CD4-positive, alpha-beta T cell treated with Interleukin-6 at 100 ng/mL for 8 hours (primary cell): Measurements from ENCODE around the gene ESYT3.
"Not testable (repeated sequence)": the region's sequence is repeated elsewhere in the genome, so short reads cannot be mapped to it uniquely, and the experiment has no call there.

ENCODE experiments used
- DNase-seq: peaks from one replicate; pipeline ENCODE4 v3.0.0-alpha.2; 2020; ENCODE audit warnings: mixed read lengths, low spot score

Gene ESYT3

GRCh38 chr3:138461896-138462295, 27.5 kb downstream of the ESYT3 start:
- DNase-seq = no peak

GRCh38 chr3:138463724-138464490, 29.5 kb downstream of the ESYT3 start:
- no peak for DNase-seq

- no peak for DNase-seq
Measured at GRCh38 chr3:138464491-138464860, 30.1 kb downstream of the ESYT3 start.

- no peak for DNase-seq
Measured at GRCh38 chr3:138465451-138465850, 31.0 kb downstream of the ESYT3 start.

- no peak for DNase-seq
Measured at GRCh38 chr3:138465925-138466324, 31.5 kb downstream of the ESYT3 start.

GRCh38 chr3:138467931-138468330, 33.5 kb downstream of the ESYT3 start:
- no peak for DNase-seq

GRCh38 chr3:138468451-138468850, 34.0 kb downstream of the ESYT3 start:
- no peak for DNase-seq

- no peak for DNase-seq
Measured at GRCh38 chr3:138468886-138469285, 34.5 kb downstream of the ESYT3 start.

GRCh38 chr3:138469874-138470273, 35.5 kb downstream of the ESYT3 start:
- no peak for DNase-seq

- no peak for DNase-seq
Measured at GRCh38 chr3:138470687-138471086, 36.3 kb downstream of the ESYT3 start.

GRCh38 chr3:138471481-138471880, 37.1 kb downstream of the ESYT3 start:
- no peak for DNase-seq

GRCh38 chr3:138472141-138472825, 37.9 kb downstream of the ESYT3 start:
- no peak for DNase-seq

- DNase-seq = no peak
Measured at GRCh38 chr3:138473391-138473790, 39.0 kb downstream of the ESYT3 start.

GRCh38 chr3:138474163-138474562, 39.7 kb downstream of the ESYT3 start:
- DNase-seq = no peak

GRCh38 chr3:138476526-138476925, 42.1 kb downstream of the ESYT3 start:
- no peak for DNase-seq

GRCh38 chr3:138477120-138477519, 42.7 kb downstream of the ESYT3 start:
- no peak for DNase-seq

GRCh38 chr3:138477801-138478200, 43.4 kb downstream of the ESYT3 start:
- no peak for DNase-seq

- DNase-seq = no peak
Measured at GRCh38 chr3:138479438-138479863, 45.0 kb downstream of the ESYT3 start.

GRCh38 chr3:138484672-138485071, 50.3 kb downstream of the ESYT3 start:
- DNase-seq = not testable (repeated sequence)

- not testable (repeated sequence) for DNase-seq
Measured at GRCh38 chr3:138486580-138486979, 52.2 kb downstream of the ESYT3 start.

- no peak for DNase-seq
Measured at GRCh38 chr3:138491971-138492370, 57.6 kb downstream of the ESYT3 start.

- no peak for DNase-seq
Measured at GRCh38 chr3:138492980-138493675, 58.7 kb downstream of the ESYT3 start.
